GM21360 (cell line): Measurements from ENCODE around the gene ZNF366.
A peak's percentile ranks its signal among the peaks of the same experiment; 100 is the strongest.

Source experiments
- ATAC-seq: cut with Tn5 transposase; IDR thresholded peaks from one replicate; pipeline ENCODE4 v1.9.1; 2021; ENCODE audit warnings: mild to moderate bottlenecking, moderate library complexity; ENCODE audit not compliant: unreplicated experiment

The ZNF366 gene

GRCh38 chr5:72507231-72507906 is at the start of gene ZNF366:
Gene ZNF366, minus strand, starts transcription at chr5:72507410. Its CDS starts 45,914 bp downstream, at chr5:72461496.
- no peak for ATAC-seq

GRCh38 chr5:72556351-72557166 is 49.3 kb upstream of the ZNF366 start:
- ATAC-seq: peak; percentile 81

GRCh38 chr5:72555871-72556270 is 48.7 kb upstream of the ZNF366 start:
- no peak for ATAC-seq

GRCh38 chr5:72554897-72555296 is 47.7 kb upstream of the ZNF366 start:
- no peak for ATAC-seq

GRCh38 chr5:72552041-72552557 is 44.9 kb upstream of the ZNF366 start:
- no peak for ATAC-seq

- no peak for ATAC-seq
Observed at GRCh38 chr5:72550595-72550994, 43.4 kb upstream of the ZNF366 start.

- no peak for ATAC-seq
Observed at GRCh38 chr5:72543811-72544210, 36.6 kb upstream of the ZNF366 start.

GRCh38 chr5:72543365-72543764 is 36.2 kb upstream of the ZNF366 start:
- ATAC-seq: no peak

GRCh38 chr5:72542695-72543094 is 35.5 kb upstream of the ZNF366 start:
- ATAC-seq: no peak

- ATAC-seq: no peak
Observed at GRCh38 chr5:72541501-72542225, 34.5 kb upstream of the ZNF366 start.

- no peak for ATAC-seq
Observed at GRCh38 chr5:72540759-72541438, 33.7 kb upstream of the ZNF366 start.

GRCh38 chr5:72539726-72540125 is 32.5 kb upstream of the ZNF366 start:
- ATAC-seq: no peak

GRCh38 chr5:72539038-72539437 is 31.8 kb upstream of the ZNF366 start:
- ATAC-seq: no peak

GRCh38 chr5:72537166-72537565 is 30.0 kb upstream of the ZNF366 start:
- no peak for ATAC-seq

- ATAC-seq: no peak
Observed at GRCh38 chr5:72531496-72532190, 24.4 kb upstream of the ZNF366 start.

- no peak for ATAC-seq
Observed at GRCh38 chr5:72530196-72530595, 23.0 kb upstream of the ZNF366 start.

GRCh38 chr5:72529383-72529782 is 22.2 kb upstream of the ZNF366 start:
- no peak for ATAC-seq

- ATAC-seq: no peak
Observed at GRCh38 chr5:72525816-72526215, 18.6 kb upstream of the ZNF366 start.

GRCh38 chr5:72523960-72524582 is 16.9 kb upstream of the ZNF366 start:
- ATAC-seq: peak; percentile 66

- no peak for ATAC-seq
Observed at GRCh38 chr5:72522607-72523006, 15.4 kb upstream of the ZNF366 start.
